Activated T-helper 9 cell treated with anti-CD3 and anti-CD28 coated beads, Interleukin-2, amount 50 U/mL, for 16 hours (primary cell): ENCODE data around the gene CHPT1.

ENCODE experiments used
- DNase-seq: peaks from one replicate; pipeline ENCODE4 v3.0.0-alpha.2; 2020; ENCODE audit warnings: low read depth

Gene CHPT1

DNA sequence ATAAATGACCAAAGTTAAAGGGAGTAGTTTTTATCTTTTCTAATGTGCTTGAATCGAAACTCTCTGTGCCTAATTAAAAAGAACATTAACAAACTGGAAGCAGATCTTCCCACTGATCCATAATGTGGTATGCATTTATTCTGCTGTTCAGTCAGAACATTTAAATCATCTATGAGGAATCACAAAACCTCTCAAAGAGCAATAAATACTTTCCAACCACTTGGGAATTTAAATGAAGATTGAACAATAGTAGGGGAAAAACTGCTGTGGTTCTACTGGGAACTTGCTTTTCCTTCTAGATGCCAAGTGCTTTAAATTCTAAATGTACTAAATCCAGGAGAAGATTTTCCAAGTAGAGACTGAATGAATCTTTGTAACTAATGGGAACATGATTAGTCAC, 12.3 kb upstream of the CHPT1 start:
- DNase-seq = no peak

DNA sequence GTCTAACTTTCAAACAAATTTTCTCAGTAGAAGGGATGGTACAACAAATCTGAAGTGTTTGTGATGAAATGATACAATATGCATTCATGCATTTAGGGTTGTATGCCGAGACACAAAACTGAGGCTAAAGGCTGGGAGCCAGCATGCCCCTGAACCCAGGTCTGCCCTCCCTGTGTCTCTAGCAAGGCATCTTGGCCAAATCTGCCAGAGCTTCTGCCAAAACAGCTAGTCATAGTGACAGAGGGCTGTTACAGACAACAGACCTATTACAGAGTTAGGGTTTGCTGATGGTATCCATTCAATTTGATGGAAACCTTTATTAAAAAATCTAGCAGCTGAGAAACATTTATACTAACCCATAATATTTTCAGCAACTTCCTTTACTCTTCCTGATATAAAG, 11.3 kb upstream of the CHPT1 start:
- no peak for DNase-seq

DNA sequence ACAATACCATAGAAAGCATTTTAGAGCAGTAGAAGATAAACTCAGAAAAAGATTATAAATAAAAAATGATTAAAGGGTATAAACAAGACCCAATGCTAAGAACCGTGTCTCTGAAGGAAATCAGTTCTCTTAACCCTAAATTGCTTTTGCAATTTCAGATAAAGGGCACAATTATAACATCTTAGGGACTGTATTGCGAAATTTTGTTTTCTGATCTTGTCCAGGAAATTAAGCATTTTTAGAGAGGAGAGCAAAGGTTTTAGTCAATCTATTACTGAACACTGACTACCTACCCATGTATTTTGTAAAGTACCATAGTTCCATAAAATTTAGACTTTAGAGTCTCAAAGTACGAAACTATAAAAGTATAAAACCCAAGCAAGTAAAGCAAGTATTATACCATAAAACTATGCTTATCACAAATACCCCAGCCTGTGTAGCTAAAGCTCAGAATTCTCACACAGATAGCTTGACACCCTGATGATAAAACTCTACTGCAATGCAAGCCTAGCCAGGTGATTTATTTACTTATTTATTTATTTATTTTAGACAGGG, 6.8 kb upstream of the CHPT1 start:
- DNase-seq = no peak

DNA sequence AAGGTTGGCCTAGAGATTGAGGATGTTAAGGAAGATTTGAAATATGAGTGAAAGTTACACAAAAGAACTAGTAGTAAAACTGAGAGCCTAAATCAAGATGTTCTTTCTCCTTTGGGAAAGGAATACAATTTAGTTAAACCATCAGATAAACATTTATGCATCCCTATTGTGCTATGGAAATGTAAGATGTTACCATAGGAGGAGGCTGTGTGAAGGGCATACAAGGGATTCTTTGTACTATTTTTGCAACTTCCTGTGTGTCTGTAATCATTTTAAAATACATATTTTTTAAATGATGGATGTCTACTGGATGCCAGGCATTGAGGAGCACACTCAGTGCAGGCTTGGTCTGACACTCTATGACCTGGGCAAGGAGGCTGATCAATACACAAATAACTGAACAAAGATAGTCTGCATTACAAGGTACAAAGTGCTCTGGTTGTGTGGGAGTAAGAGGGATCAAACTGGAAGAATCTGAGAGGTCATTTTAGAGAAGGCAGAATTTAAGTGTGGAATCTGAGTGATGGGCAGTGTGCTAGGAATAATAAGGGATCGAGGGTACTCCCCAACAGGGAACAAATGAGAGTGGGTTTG, 5.8 kb upstream of the CHPT1 start:
- DNase-seq = no peak

DNA sequence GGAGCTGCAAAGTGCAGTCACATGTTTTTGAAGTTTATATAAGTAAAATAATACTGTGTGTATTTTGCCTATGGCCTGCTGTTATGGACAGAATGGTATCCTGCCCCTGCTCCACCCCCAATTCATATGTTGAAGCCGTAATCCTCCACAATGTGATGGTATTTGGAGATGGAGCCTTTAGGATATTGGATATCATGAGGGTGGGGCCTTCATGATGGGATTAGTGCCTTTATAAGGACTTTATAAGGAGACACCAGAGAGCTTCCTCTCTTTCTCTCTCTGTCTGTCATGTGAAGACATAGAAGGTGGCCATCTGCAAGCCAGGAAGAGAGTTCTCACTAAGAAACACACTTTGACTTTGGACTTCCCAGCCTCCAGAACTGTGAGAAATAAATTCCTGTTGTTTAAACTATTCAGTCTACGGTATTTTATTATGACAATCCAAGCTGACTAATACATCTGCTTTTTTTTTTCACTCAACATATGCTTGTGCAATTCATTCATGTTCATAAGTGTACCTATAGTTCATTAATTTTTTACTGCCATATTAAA, 3.1 kb upstream of the CHPT1 start:
- DNase-seq = no peak

DNA sequence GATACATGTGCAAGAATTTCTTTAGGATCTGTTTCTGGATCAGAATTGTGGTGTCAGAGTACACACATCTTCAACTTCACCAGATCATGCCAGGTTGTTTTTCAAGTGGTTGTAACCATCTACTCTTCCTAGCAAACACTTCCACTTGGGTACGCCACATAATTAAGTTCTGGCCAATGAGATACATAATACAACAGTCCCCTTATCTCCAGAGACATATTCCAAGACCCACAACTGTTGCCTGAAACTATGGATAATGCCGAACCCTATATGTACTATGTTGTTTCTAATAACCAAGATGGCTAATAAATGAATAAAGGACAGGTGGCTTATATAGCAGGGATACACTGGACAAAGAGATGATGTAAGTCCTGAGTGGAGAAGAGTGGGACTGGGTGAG, 2.5 kb upstream of the CHPT1 start:
- DNase-seq = no peak

DNA sequence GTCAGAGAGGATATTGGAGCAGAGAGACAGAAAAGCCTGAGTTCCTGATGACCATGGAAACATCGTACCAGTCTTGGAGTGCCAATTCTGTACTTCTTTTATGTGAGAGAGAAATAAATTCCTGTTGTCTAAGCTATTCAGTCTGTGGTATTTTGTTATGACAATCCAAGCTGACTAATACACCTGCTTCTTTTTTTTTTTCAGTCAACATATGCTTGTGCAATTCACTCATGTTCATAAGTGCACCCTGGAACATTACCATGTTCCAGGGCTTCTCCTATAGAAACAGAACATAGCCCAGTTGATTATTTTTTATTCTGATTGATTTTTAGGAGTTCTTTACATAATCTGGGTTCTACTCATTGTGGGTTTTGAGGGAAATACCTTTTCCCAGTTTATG, 1.7 kb upstream of the CHPT1 start:
- DNase-seq = no peak

DNA sequence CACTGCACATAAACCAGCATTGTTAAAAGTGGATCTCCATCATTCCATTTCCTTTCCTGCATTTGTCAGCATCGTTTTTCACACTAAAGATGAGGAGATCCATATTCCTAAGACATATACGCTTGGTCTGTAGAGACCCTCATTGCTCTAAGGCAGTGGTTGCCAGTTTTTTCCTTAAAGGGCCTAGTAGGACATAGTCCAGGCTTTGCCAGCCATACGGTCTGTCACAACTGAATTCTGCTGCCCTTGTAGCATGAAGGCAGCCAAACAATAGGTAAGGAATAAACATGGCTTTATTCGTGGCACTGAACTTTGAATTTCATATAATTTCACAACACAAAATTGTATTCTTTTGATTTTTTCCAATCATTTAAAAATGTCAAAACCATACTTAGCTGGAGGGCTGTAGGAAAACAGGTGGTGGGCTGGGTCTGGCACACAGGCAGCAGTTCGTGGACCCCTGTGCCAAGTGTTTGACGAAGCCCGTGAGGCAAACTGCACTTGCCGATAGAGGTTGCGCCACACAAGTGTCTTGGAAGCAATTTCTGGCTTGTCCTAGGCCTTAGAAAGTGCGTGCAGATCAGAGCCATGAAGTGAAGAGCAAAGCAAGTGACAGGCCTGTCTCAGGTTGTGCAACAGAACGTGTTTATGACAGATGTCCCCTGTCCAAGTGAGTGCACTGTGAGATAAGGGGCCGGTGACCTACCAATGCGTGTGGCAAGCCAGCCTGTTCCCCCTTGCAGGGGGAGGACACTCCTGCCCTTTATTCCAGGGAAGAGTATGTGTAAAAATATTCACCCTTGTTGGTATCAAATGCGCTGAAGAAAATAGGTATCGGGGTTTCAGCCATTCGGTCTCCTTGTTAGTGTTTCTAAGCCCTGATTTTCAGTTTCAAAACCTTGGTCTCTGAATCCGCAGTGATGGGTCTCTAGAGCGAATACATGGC, 916 bp upstream of the CHPT1 start:
- no peak for DNase-seq

DNA sequence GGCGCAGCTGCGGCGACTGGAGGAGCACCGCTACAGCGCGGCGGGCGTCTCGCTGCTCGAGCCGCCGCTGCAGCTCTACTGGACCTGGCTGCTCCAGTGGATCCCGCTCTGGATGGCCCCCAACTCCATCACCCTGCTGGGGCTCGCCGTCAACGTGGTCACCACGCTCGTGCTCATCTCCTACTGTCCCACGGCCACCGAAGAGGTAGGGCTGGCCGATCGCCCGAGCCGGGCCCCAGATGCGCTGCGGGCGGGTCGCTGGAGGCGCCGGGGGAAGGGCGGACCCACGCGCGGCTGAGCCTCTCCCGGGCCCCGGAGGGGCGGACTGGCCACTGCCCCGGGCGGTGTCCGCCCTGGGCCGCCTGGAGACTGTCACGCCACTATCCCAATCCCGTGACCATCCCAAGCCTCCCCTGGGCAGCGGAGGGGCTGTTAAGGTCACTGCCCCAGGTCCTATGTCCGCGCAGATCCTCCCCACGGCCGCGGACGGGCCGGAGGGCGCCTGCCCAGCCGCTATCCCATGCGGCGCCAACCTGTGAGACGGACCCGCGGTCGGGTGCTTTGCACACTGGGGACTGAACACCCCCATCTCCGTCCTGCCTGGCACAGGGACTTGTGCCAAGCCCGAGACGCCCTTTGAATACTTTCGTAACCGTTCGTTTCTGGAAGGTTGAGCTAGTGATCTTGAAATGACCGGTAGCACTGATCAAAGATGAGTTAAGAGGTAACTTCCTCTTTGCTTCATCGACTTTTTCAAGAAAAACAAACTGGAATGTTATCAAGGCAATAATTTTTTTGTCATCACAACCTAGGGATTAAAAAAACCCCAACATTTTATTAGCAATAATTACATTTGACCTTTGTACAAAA, 725 bp downstream of the CHPT1 start:
- DNase-seq = no peak

DNA sequence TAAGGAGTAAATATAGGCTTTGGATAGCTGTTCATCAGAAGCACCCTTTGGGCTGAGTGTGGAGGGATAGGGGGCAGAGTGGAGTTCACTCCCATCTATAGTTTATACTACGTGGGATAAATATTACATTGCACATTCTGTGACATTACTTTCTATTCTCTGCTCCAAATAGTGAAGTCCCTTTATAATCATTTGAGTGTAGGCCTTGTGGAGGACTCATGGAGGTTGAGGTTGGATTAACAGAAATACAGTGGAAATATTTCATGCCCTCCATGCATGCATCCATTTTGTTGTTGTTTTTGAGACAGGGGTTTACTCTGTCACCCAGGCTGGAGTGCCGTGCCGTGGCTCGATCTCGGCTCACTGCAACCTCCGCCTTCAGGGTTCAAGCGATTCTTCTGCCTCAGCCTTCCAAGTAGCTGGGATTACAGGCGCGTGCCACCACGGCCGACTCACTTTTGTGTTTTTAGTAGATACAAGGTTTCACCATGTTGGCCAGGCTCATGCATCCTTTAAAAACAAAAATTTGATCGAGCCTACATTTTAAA, 1.4 kb downstream of the CHPT1 start:
- no peak for DNase-seq

DNA sequence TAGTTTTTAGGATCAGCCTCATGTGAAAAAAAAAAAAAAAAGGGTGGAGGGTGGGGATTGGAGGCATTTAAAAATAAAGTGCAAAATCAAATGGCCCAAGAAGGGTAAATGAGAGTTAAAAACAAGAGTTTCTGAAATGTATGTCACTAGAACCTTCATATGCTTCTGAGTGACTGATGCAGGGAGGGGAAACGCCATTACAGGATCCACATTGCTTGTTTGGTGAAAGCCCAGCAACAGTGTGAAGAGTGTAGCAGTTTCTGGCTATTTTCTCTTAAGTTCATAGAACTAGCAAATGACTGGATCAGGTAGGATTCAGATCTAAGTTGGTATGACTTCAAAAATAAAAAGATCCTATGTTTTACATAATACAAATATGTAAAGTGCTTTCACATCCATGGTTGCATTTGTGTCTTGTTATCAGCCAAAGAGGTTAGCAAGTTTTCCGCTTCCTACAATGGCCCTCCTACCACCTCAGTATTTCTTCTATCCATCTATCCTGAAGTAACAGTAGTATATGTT, 2.9 kb downstream of the CHPT1 start:
- no peak for DNase-seq

DNA sequence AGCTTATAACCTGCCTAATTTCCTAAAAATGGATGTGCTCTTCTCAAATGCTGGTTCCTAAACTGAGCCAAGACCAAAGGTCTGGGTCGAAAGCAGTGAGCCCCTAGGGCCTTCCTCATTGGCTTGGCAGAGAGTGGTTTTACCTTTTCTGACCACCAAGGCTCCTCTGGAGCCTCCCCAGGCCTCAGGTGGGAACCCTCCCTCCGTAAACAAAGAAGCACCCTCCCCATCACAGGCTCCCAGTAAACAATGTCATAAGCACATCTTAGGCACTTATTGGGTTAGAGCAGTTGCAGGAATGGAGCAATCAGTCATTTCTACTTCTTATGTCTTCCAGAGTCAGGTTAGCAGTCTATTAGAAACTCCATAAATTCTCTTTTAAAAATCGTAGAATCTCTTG, 6.0 kb downstream of the CHPT1 start:
- no peak for DNase-seq

DNA sequence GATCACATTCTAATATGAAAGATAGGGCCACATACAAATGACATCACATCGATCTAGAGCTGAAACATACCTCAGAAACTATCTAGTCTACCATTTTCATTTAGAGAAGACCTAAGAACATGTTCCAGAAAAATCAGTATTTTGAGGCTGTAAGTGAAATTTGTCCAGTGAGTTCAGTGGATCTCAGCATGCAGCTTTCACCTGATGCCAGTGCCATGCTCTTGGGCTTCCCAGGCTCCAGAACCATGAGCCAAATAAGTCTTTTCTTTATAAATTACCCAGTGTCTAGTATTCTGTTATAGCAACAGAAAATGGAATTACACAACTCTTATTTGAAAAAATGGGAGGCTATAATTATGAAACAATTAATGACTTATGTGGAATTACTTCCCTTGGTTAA, 9.0 kb downstream of the CHPT1 start:
- DNase-seq = no peak

DNA sequence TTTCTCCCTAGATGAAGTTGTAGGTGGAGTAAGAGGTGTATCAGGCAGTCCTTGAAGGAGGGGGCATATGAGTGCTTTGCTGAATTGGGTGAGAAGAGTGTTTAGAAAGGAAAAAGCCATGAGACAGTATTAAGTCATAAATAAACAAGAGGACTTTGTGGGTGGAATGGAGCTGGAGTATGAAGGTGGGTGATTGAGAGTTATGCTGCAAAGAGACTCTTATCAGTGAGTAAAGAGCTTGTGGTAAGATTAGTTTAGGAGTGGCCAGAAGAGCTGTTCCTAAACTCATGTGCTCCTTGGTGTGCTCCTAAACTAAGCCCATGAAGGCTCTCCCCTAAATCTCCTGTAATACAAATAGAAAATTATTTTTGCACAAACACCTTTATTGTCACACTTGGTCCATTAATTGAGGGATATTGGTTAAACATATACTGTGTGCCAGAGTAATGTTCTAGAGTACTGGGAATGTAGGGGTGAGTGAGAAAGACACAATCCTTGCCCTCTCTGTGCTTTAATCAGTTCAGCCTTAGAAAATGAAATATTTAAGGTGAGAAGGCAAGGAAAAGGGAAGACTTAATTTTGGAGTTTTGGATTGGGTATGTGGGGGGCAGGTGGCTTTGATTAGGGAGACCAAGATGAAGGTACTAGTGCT, 9.8 kb downstream of the CHPT1 start:
- no peak for DNase-seq

DNA sequence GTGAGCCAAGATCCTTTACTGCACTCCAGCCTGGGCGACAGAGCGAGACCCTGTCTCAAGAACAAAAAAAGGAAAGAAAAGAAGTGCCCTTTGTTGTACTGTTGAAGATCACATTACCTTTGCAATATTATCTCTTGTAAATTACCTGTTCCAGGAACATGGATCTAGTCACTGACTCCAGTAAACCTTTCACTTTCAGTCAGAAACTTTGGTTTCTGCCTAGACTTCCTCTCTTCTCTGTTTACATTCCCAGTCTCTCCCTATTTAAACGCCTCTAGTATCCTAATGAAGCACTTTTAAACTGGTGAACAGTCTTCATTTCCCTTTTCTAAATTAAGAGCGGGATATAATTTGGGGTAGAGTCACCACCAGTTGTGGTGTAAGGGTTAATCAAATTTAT, 12.8 kb downstream of the CHPT1 start:
- no peak for DNase-seq

DNA sequence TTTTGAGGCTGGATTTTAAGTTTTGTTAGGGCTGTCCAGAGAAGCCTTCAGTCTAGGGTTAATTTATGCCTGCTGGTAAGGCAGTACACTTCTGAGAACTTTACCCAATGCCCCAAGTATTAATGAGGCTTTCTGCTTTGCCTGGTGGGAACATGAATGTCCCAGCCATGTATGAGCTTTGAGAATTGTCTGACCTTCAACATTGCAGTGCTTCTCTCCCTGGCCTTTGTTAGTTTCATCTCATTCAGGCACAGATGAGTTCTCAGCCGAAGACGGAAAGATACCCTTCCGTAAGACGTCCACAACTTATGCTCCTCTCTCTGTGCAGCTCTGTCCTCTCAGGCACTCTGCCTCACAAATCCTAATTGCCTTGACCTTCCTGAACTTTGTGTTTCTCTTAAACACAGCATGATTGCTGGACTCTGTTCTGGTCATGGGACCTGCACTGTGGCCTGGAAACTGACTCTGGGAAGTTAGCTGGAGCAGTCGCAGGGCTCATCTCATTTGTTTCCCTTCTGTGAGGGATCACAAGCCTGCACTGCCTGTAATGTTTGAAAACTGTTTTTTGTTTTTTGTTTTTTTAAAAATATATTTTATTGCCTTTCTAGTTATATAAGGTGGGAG, 15.7 kb downstream of the CHPT1 start:
- DNase-seq = no peak

DNA sequence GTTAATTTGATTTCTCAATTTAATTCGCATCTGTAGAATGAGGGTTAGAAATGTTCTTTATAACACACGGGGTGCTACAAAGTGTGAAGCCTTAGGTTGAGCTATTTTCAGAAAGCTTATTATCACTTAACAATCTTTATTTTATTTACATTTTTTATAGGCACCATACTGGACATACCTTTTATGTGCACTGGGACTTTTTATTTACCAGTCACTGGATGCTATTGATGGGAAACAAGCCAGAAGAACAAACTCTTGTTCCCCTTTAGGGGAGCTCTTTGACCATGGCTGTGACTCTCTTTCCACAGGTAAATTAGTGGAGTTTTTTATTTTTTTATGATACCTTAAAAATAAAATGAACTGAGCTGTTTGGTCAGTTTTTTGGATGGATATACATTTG, 16.5 kb downstream of the CHPT1 start:
- DNase-seq = no peak

DNA sequence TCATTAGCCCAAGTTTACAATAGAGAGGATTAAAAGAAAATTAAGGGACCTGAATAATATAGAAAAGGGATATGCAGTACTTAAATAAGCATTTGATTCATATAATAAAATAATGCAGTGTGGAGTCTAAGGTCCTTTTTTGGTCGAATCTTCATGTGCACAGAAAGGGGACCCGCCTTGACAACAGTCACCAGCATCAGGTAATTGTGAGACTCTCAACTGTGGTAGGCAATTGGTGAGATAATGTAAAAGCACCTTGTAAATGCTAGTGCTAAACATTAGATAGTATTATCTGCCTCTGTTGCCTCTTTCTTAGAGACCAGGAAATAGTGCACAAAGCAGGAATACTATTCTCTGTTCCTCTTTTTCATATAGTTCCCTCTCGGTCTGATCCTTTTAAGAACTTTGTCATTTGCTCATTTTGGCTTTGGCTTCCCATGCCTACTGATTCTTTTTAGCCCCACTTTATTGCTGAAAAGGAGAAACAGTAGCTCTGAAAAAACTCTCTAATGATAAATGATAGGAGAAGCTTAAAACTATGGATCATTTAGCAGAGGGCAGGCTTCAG, 17.5 kb downstream of the CHPT1 start:
- DNase-seq = no peak

DNA sequence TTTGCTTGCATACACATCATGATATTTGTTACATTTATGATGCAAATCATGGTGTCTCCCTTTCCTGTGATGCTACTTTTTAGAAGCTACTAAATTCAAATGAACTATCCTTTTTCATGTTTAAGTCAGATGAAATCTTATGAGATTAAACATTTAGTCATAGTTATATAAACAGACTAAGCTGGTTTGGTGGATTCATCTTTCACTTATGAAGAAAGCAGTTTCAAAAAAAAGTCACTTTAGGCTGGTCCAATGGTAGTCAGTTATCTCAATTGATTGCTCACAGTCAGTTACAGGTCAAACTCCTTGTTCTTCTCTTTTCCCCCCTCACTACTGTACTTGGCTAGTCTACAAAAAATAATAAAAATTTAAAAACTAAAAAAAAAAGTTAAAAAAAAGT, 22.1 kb downstream of the CHPT1 start:
- no peak for DNase-seq

DNA sequence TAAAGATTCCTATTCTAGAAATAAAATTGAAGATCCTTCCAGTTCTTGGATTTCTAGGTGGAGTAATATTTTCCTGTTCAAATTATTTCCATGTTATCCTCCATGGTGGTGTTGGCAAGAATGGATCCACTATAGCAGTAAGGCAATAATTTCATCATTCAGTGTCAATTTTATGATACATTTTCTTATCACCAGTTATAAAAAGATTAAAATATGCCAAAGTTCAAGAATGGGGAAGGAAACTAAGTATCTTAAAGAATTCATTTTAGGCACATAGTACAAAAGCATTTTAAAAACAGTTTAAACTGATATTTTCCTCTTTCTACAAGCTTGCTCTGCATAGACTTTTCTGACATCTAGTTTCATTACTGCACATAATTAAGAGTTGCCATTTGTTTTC, 22.7 kb downstream of the CHPT1 start:
- DNase-seq = no peak
